Mucosa of descending colon (tissue), 3 donors: ENCODE results near the gene RAMACL. TPM values are rescaled to one million over a fixed set of nuclear protein-coding genes. Genes with fewer than 3 reads are reported as not detected.

ENCODE experiments used
- ATAC-seq: fragments of 200-7000 bp; cut with Tn5 transposase; one replicate; pipeline ENCODE4 v1.9.1; 2020; ENCODE audit warnings: mild to moderate bottlenecking, moderate library complexity
- DNase-seq, 3 donors: peaks; one replicate each; pipeline ENCODE4 v3.0.0-alpha.2; 2020
- H3K36me3 ChIP-seq: fragments of 200-600 bp; one replicate; pipeline ENCODE4 v1.8.0; 2021; ENCODE audit warnings: low read depth, mild to moderate bottlenecking
- H3K4me1 ChIP-seq: fragments of 200-600 bp; one replicate; pipeline ENCODE4 v1.8.0; 2021; ENCODE audit warnings: low read depth, mild to moderate bottlenecking
- H3K4me3 ChIP-seq: fragments of 200-600 bp; one replicate; pipeline ENCODE4 v1.8.0; 2021; ENCODE audit warnings: mild to moderate bottlenecking
- H3K9me3 ChIP-seq: fragments of 200-600 bp; one replicate; pipeline ENCODE4 v1.8.0; 2021; ENCODE audit warnings: mild to moderate bottlenecking
- intact Hi-C, 2 donors: fragments of 100-400 bp; cut with DNase I in 1 of 2; cut with micrococcal nuclease in 1 of 2; formaldehyde crosslinking; loops; one replicate each; pipeline versions ENCODE4 v1.11.0 to v1.11.1; 2022; cut with DNase I, micrococcal nuclease
- total RNA-seq, 3 donors: library from RNA; stranded (reverse); fragmentation: NEBNext Ultra II Directional in 2 of 3; extraction: Animal tissue kit (Norgen Biotek cat#: 25700) in 2 of 3; gene quantifications; one replicate each; pipeline versions ENCODE4 v1.2.1 to v1.2.4, GENCODE V29; 2021 to 2023
- TF ChIP-seq, protein P1 (sequence below): fragments of 200-600 bp; IDR thresholded peaks from one replicate; pipeline ENCODE4 v1.8.0; 2022; ENCODE audit warnings: antibody characterized with exemption, mild to moderate bottlenecking
- donor health status: DM: no; HTN: no; CAD: no; lungs with moderate emphysema.
- donor health status: DM: no; HTN: no; CAD: no.
- donor health status: DM: no; HTN: yes; CAD: no.

Gene RAMACL
- total RNA-seq, 3 donors from 2014 or later: 0.66 to 1.7 (median 0.92) TPM

DNA sequence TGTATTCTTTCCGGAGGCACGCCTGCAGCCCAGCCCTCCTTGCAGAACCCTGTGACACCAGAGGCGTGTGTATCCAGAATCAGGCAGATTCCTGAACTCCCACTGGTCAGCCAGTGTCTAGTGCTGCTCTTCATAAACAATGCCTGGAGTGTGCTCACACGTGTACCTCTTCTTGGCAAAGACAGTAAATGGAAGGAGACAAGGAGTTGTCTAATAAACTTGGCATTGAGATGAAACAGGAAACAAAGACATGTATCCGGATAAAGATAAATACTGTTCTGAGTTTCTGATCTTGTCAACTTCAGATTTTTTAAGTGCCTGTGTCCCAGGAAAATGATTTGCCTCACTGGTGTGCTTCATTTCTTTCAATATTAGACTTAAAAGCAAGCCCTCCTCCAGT is 38.9 kb upstream of the RAMACL start:
- peaks cover 12% of the 10 kb centered on the region for H3K4me1 ChIP-seq

DNA sequence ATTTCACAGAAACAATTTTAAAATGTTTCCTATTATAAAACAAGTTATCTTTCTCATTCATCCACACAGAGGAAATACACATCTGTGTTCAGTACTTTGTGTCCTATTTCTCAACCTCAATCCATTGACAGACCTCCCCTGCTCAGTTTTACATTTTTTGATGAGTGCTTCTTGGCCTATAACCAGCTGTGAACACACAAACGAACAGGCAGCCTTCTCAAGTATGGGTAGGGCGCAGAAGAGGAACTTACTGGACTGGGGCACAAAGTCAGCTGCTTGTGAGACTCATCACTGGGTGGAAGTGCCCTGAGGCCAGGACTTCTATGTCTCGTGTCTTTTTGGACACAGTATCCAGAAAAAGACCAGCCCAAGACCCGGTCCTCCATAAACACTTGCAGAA is 37.8 kb upstream of the RAMACL start:
- intact Hi-C loops: no loop called here
- ATAC-seq (no peak), DNase-seq (peak in 1 of 3 donors; percentile 16)
- no peaks in the 10 kb centered on the region for H3K36me3 ChIP-seq
- H3K9me3 ChIP-seq: no peaks in the 10 kb centered on the region
- H3K4me1 ChIP-seq: peaks cover 12% of the 10 kb centered on the region
- peak overlapping the region; percentile 2 for H3K4me3 ChIP-seq
- TF ChIP-seq, protein P1, sequence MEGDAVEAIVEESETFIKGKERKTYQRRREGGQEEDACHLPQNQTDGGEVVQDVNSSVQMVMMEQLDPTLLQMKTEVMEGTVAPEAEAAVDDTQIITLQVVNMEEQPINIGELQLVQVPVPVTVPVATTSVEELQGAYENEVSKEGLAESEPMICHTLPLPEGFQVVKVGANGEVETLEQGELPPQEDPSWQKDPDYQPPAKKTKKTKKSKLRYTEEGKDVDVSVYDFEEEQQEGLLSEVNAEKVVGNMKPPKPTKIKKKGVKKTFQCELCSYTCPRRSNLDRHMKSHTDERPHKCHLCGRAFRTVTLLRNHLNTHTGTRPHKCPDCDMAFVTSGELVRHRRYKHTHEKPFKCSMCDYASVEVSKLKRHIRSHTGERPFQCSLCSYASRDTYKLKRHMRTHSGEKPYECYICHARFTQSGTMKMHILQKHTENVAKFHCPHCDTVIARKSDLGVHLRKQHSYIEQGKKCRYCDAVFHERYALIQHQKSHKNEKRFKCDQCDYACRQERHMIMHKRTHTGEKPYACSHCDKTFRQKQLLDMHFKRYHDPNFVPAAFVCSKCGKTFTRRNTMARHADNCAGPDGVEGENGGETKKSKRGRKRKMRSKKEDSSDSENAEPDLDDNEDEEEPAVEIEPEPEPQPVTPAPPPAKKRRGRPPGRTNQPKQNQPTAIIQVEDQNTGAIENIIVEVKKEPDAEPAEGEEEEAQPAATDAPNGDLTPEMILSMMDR: no peak

More for the DNA sequence above, 38.9 kb upstream of the RAMACL start:
- TF ChIP-seq, protein P1: no peak
- Histone ChIP-seq H3K4me3 (no peak overlapping the region), H3K9me3 (no peaks in the 10 kb centered on the region), H3K36me3 (no peaks in the 10 kb centered on the region)
- ATAC-seq (no peak), DNase-seq (peak in 1 of 3 donors; percentile 16)
- intact Hi-C loops: no loop called here

DNA sequence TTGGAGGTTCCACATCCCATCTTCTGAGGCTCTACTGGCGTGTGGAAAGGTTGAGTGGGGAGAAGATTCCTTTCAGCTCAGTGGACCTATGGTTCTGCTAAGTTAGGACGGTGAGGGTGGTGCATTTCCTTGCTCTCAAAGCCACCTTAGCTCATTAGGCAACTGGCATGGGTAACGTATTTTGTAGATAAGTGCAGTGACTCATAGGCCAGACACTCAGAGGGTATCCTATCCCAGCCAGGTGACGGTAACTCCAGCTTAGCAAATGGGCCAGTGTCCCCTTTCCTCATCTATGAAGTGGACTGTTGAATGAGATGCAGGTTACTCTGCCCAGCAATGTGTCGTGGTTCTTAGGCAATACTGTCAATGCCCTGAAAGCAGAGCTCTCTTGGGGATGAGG is 36.8 kb upstream of the RAMACL start:
- H3K4me3 ChIP-seq: no peak overlapping the region
- TF ChIP-seq, protein P1: no peak
- intact Hi-C loops: no loop called here
- no peaks in the 10 kb centered on the region for H3K36me3 ChIP-seq
- no peak for DNase-seq
- H3K9me3 ChIP-seq: no peaks in the 10 kb centered on the region
- ATAC-seq: no peak
- peaks cover 4% of the 10 kb centered on the region for H3K4me1 ChIP-seq

DNA sequence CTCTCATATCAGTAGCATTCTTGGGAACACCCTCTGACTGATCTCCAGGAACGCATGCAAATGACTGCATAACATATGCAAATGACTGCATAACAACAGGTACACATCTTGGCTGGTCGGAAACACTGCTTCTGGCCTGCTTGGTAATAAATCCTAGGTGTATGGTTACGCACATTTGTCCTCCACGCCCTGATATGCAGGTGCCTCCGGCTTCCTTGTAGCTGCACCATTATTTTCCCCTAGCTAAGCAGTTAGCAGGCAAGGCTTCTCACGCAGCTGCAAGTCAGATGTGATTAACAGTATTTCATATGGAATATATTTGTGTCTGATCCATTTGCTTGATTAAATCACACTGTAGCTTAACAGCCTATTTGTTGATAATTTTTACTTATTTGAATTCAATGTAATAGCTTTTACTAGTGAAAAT is 34.6 kb upstream of the RAMACL start:
- no peaks in the 10 kb centered on the region for H3K9me3 ChIP-seq
- no peak overlapping the region for H3K4me3 ChIP-seq
- intact Hi-C loops: no loop called here
- no peaks in the 10 kb centered on the region for H3K36me3 ChIP-seq
- TF ChIP-seq, protein P1: no peak
- ATAC-seq: peak; percentile 94
- peak in 1 of 3 donors; percentile 51 for DNase-seq
- H3K4me1 ChIP-seq: peaks cover under 1% of the 10 kb centered on the region

DNA sequence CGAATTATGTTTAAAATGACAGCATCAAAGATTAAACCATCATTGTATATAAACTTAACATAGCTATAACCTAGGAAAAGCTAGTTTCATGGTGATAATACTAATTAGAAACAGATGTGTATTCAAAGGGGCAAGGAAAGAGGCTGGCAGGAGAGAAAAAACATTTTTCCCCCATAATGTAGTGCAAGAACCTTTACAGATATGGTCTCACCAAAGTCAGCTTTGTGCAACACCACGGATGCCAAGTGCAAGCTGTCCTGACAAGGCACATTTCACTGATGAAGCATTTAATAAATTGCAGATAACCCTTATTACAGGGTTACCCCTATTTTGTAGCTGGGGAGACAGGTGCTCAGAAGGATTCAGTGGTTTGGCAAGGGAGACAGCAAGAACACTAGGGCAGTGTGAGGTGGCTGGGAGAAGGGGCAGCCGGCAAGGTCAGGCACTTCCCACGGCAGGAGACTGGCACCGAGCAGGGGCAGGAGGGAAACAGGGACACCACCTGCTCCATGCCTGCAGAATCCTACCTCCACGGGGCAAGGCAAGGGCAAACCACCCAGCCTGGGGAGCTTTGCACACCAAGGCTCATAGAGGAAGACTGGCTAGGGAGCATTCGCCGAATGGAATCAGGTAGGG is 34.1 kb upstream of the RAMACL start:
- no peaks in the 10 kb centered on the region for H3K4me1 ChIP-seq
- DNase-seq: peak in 1 of 3 donors; percentile 21
- H3K9me3 ChIP-seq: no peaks in the 10 kb centered on the region
- ATAC-seq: no peak
- TF ChIP-seq, protein P1: no peak
- H3K36me3 ChIP-seq: no peaks in the 10 kb centered on the region
- no peak overlapping the region for H3K4me3 ChIP-seq
- intact Hi-C loops: no loop called here
